ENCODE data around the gene RNPS1. TPM values are rescaled to one million over a fixed set of nuclear protein-coding genes. Genes with fewer than 3 reads are reported as not detected.
A peak's percentile ranks its signal among the peaks of the same experiment; 100 is the strongest.

The RNPS1 gene
- total RNA-seq, 2 donors from 2014 or later = 108 to 154 TPM

DNA sequence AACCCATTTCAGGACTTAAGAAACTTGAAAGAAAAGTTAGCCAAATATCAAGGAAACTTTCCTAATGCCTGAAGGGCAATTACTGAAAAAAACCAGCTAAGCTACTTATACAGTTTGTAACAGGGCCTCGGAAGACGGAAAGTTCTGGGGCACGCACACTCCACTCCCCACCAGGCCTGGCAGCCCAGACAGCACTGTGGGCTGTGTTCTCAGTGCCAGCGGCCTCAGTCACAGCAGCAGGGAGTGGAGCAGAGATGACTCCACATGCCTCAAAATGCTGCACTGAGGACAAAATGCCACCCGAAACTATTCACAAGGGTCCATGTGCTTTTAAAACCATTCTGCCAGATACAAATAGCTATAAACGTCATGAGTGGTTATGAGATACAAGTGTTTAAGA, 10.2 kb downstream of the RNPS1 start:
- Histone ChIP-seq H3K9ac (ENCODE audit: low read depth in 2 of 2, low read length in 2 of 2) (no peak overlapping the region), H3K27ac (no peak overlapping the region), H3K36me3 (peaks cover 31% of the 10 kb centered on the region), H3K4me1 (no peaks in the 10 kb centered on the region), H3K4me3 (no peak overlapping the region), H3K9me3 (no peaks in the 10 kb centered on the region), H3K27me3 (no peaks in the 10 kb centered on the region)
- TF ChIP-seq, protein P1, sequence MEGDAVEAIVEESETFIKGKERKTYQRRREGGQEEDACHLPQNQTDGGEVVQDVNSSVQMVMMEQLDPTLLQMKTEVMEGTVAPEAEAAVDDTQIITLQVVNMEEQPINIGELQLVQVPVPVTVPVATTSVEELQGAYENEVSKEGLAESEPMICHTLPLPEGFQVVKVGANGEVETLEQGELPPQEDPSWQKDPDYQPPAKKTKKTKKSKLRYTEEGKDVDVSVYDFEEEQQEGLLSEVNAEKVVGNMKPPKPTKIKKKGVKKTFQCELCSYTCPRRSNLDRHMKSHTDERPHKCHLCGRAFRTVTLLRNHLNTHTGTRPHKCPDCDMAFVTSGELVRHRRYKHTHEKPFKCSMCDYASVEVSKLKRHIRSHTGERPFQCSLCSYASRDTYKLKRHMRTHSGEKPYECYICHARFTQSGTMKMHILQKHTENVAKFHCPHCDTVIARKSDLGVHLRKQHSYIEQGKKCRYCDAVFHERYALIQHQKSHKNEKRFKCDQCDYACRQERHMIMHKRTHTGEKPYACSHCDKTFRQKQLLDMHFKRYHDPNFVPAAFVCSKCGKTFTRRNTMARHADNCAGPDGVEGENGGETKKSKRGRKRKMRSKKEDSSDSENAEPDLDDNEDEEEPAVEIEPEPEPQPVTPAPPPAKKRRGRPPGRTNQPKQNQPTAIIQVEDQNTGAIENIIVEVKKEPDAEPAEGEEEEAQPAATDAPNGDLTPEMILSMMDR (IDR thresholded peaks at IDR 0.05) = no peak
- DNase-seq = no peak
- intact Hi-C loops (cut with DNase I) = no loop called here

DNA sequence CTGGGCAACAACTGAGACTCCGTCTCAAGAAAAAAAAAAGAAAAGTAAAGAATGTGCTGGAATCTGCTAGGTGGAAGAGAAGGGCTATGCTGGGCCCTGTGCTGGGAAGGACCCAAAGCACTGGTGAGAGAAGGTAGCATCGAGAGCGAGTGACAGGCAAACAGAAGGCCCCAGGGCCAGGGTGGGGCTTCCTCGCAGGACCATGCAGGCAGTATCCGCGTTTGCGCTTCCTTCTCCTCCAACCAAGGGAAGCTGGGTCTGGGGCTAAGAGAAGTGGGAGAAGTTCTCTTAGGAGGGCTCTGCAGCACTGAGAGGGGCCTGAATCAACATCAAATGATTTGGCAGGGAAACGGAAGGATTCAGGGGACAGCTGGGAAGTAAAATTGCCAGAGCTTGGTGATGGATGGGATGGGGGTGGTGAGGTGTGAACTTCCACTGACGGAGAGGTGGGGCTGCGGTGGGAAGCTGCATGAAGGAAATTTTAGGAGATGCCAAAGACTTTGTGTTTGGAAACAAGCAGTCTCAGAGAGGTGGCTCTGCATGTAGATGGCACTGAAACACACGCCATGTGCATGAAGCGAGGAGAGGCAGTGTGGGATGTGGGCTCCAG, 11.3 kb downstream of the RNPS1 start:
- Histone ChIP-seq H3K4me1 (peaks cover 9% of the 10 kb centered on the region), H3K4me3 (no peak overlapping the region), H3K27me3 (no peaks in the 10 kb centered on the region), H3K9me3 (no peaks in the 10 kb centered on the region), H3K36me3 (peaks cover 25% of the 10 kb centered on the region), H3K27ac (no peak overlapping the region), H3K9ac (ENCODE audit: low read depth in 2 of 2, low read length in 2 of 2) (no peak overlapping the region)
- intact Hi-C loops (cut with DNase I) = no loop called here
- TF ChIP-seq, protein P1 (IDR thresholded peaks at IDR 0.05) = no peak
- DNase-seq = no peak

DNA sequence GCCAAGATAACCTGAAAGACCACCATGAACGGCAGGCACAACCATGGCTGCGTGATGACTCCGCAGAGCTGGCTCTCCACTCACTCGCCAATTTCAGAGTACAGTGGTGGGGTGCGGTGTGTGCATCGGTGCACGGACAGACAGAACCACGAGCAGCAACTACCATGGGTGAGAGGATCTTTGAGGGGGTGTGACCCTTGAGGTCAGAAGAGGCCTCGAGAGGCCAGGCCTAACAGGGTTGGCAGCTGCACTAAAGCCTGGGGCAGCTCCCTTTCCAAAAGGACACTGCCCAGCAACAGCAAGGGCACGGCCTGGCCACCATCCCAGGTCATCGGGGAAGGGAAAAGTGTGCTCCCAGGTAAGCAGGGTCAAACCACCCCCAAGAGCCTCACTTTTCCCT, 14.6 kb downstream of the RNPS1 start:
- no peak overlapping the region for H3K9ac ChIP-seq (ENCODE audit: low read depth in 2 of 2, low read length in 2 of 2)
- no peaks in the 10 kb centered on the region for H3K27me3 ChIP-seq
- DNase-seq = no peak
- no peak overlapping the region for H3K27ac ChIP-seq
- no peaks in the 10 kb centered on the region for H3K9me3 ChIP-seq
- TF ChIP-seq, protein P1 (IDR thresholded peaks at IDR 0.05) = no peak
- intact Hi-C loops (cut with DNase I) = no loop called here
- H3K4me1 ChIP-seq = peaks cover 9% of the 10 kb centered on the region
- no peak overlapping the region for H3K4me3 ChIP-seq
- H3K36me3 ChIP-seq = peaks cover 21% of the 10 kb centered on the region

DNA sequence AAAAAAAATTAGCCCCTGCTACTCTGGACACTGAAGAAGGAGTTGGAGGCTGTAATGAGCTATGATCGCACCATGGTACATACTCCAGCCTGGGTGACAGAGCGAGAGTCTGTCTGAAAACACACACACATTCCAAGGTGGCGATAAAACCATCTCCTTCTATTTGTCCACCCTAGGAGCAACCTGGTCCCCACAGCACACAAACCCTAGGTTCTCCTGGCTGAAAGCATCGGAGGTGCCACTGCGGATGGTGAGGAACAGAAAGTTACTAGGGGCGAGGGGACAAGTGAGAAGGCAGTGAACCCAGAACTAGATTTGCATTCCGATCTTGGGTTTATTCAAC, 15.1 kb downstream of the RNPS1 start:
- Histone ChIP-seq H3K27me3 (no peaks in the 10 kb centered on the region), H3K36me3 (peaks cover 21% of the 10 kb centered on the region), H3K4me3 (no peak overlapping the region), H3K9ac (ENCODE audit: low read depth in 2 of 2, low read length in 2 of 2) (no peak overlapping the region), H3K9me3 (no peaks in the 10 kb centered on the region), H3K27ac (no peak overlapping the region), H3K4me1 (peaks cover 9% of the 10 kb centered on the region)
- TF ChIP-seq, protein P1 (IDR thresholded peaks at IDR 0.05) = no peak
- intact Hi-C loops (cut with DNase I) = no loop called here
- DNase-seq = no peak

DNA sequence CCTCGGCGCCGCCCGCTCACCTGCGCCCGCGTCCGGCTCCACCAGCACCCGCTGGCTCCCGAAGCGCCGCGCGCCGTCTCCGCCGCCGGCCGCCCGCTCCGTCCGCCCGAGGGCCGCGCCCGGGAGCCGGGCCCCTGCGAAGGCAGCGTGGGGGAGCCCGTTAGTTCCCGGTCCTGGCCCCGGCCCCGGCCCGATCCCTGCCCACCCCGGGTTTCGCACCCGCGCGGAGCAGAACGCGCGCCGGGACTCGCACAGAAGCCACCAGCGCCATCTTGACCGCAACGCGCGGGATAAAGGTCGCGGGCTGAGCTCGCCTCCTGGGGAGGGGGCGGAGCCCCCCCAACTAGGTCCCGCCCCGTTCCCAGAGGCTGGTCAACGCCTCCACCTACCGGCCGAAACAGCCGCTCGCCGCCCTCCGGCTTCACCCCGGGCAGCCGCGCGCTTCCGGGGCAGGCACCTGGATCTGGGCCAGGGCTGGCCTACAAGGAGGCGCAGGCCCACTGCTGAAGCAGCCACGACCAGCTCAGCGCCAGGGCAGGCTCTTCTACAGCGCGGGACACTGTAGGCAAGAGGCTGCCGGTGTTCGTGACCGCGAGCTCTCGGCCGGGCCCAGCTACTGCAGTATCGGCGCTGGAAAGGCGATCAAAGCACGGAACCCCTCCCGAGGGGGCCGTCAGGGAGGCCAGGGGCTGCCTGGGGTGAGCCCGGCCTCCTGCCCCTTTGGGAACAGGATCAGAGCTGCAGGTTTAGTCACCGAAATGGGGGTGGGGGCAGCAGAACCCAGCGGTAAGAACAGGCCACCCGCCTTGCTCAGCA, 16.4 kb downstream of the RNPS1 start, which contains the start of gene ECI1:
Gene ECI1, minus strand, starts transcription at position 292 of the 816 bp plus-strand sequence. Its CDS starts 21 bp downstream, at position 271.
- H3K9ac ChIP-seq (ENCODE audit: low read depth in 2 of 2, low read length in 2 of 2) = peak within 1 kb of the TSS; percentile 70 to 93
- TF ChIP-seq, protein P1 (IDR thresholded peaks at IDR 0.05) = peak; percentile 73
- H3K4me1 ChIP-seq = peaks cover 9% of the 10 kb centered on the region
- no peaks in the 10 kb centered on the region for H3K9me3 ChIP-seq
- H3K27ac ChIP-seq = peak within 1 kb of the TSS; percentile 88
- H3K27me3 ChIP-seq = no peaks in the 10 kb centered on the region
- intact Hi-C loops (cut with DNase I) = no loop called here
- peak; percentile 97 for DNase-seq
- peak within 1 kb of the TSS; percentile 42 for H3K4me3 ChIP-seq
- H3K36me3 ChIP-seq = peaks cover 14% of the 10 kb centered on the region
